Hematopoietic multipotent progenitor cell (in vitro differentiated cells): ENCODE data around the gene NPTN. TPM values are rescaled to one million over a fixed set of nuclear protein-coding genes. Genes with fewer than 3 reads are reported as not detected.
"Not testable (repeated sequence)": the region's sequence is repeated elsewhere in the genome, so short reads cannot be mapped to it uniquely, and the experiment has no call there.

Source experiments
- DNase-seq, 3 donors: peaks; one replicate each; pipeline ENCODE4 v3.0.0-alpha.2; 2011 to 2015; ENCODE audit warnings: low read depth in 2 of 3, low spot score in 2 of 3
- total RNA-seq: library from RNA; depleted of rRNA; stranded (reverse); fragments of >200 nt; gene quantifications from one replicate; pipeline ENCODE4 v1.2.3, GENCODE V29; 2012

Gene NPTN
- total RNA-seq, 1 donor, result 24.5 TPM

GRCh38 chr15:73573572-73573971 lies 59.6 kb downstream of the NPTN start:
- DNase-seq, result peak in 1 of 3 donors; percentile 13

- no peak for DNase-seq
These were observed 60.2 kb downstream of the NPTN start for GRCh38 chr15:73573037-73573436.

- no peak for DNase-seq
These were observed 60.9 kb downstream of the NPTN start for GRCh38 chr15:73572296-73572695.

GRCh38 chr15:73571346-73571745 lies 61.8 kb downstream of the NPTN start:
- DNase-seq, result no peak

GRCh38 chr15:73570355-73571032 lies 62.7 kb downstream of the NPTN start:
- DNase-seq, result no peak

- no peak for DNase-seq
These were observed 63.8 kb downstream of the NPTN start for GRCh38 chr15:73569361-73569760.

GRCh38 chr15:73568564-73569280 lies 64.5 kb downstream of the NPTN start:
- DNase-seq, result no peak

GRCh38 chr15:73567020-73567419 lies 66.2 kb downstream of the NPTN start:
- no peak for DNase-seq

- peak in 2 of 3 donors; percentile 44 to 55 for DNase-seq
These were observed 68.9 kb downstream of the NPTN start for GRCh38 chr15:73564255-73564654.

- peak in 2 of 3 donors; percentile 59 to 84 for DNase-seq
These were observed 72.6 kb downstream of the NPTN start for GRCh38 chr15:73560501-73561117.

- no peak for DNase-seq
These were observed 74.7 kb downstream of the NPTN start for GRCh38 chr15:73558529-73558928.

- DNase-seq, result no peak
These were observed 78.1 kb downstream of the NPTN start for GRCh38 chr15:73555080-73555479.

- no peak for DNase-seq
These were observed 83.0 kb downstream of the NPTN start for GRCh38 chr15:73550190-73550589.

GRCh38 chr15:73548925-73549324 lies 84.3 kb downstream of the NPTN start:
- DNase-seq, result not testable (repeated sequence)

GRCh38 chr15:73541479-73541878 lies 91.7 kb downstream of the NPTN start:
- DNase-seq, result no peak

- no peak for DNase-seq
These were observed 93.0 kb downstream of the NPTN start for GRCh38 chr15:73540161-73540560.

- DNase-seq, result no peak
These were observed 93.7 kb downstream of the NPTN start for GRCh38 chr15:73539212-73540128.

- no peak for DNase-seq
These were observed 94.5 kb downstream of the NPTN start for GRCh38 chr15:73538563-73539211.

- no peak for DNase-seq
These were observed 95.1 kb downstream of the NPTN start for GRCh38 chr15:73538123-73538522.

GRCh38 chr15:73530649-73531048 lies 102.5 kb downstream of the NPTN start:
- DNase-seq, result no peak
